Daoy (cell line): ENCODE data around the gene OR6X1. TPM values are rescaled to one million over a fixed set of nuclear protein-coding genes. Genes with fewer than 3 reads are reported as not detected.

ENCODE experiments used
- total RNA-seq: library from RNA; depleted of rRNA; stranded (reverse); fragments of >200 nt; shearing (Covaris generic); gene quantifications from 2 replicates; pipeline ENCODE4 v1.2.3, GENCODE V29; 2014; rRNA removed

Gene OR6X1
- total RNA-seq, 1 experiment from 2014 or later = not detected

Other genes with a start within 250 kb of the OR6X1 start
- gene SCN3B, start 99.9 kb downstream of the OR6X1 start, total RNA-seq = 0.24 and 0.34 TPM in 2 replicates
- gene ZNF202, start 12.9 kb downstream of the OR6X1 start, total RNA-seq = 4.4 and 5.7 TPM in 2 replicates
- not detected in 2 replicates for gene OR6M1, start 51.8 kb upstream of the OR6X1 start, total RNA-seq
- gene TMEM225, start 131.2 kb upstream of the OR6X1 start, total RNA-seq = not detected in 2 replicates
- gene OR8D4, start 147.6 kb upstream of the OR6X1 start, total RNA-seq = not detected in 2 replicates
- gene OR4D5, start 185.1 kb upstream of the OR6X1 start, total RNA-seq = not detected in 2 replicates
- not detected in 2 replicates for gene OR6T1, start 189.3 kb upstream of the OR6X1 start, total RNA-seq
- not detected in 2 replicates for gene OR10S1, start 223.3 kb upstream of the OR6X1 start, total RNA-seq
- gene OR10G6, start 240.6 kb upstream of the OR6X1 start, total RNA-seq = not detected in 2 replicates